ENCODE results near the gene RFPL1.

Gene RFPL1

GRCh38 chr22:29475550-29475949 is 37.2 kb downstream of the RFPL1 start:
- H3K4me2 ChIP-seq (ENCODE audit: low read depth, low read length, poor library complexity, severe bottlenecking): no peak overlapping the region
- no peak overlapping the region for H3K9ac ChIP-seq (ENCODE audit: low read depth, low read length, poor library complexity, severe bottlenecking)
- H3K9me3 ChIP-seq (ENCODE audit: insufficient read depth, low read depth, low read length): no peaks in the 10 kb centered on the region
- no peaks in the 10 kb centered on the region for H3F3A ChIP-seq (ENCODE audit: low read depth)
- no peaks in the 10 kb centered on the region for H3K36me3 ChIP-seq (ENCODE audit: insufficient read depth, low read length)
- no peaks in the 10 kb centered on the region for H3K9me2 ChIP-seq (replicated peaks; ENCODE audit: low read depth, low read length)
- no peaks in the 10 kb centered on the region for H4K20me1 ChIP-seq (ENCODE audit: insufficient read depth, low read length, poor library complexity, severe bottlenecking)
- no peaks in the 10 kb centered on the region for H3K4me1 ChIP-seq (ENCODE audit: insufficient read depth, low read length, poor library complexity, severe bottlenecking)
- TF ChIP-seq EZH2phosphoT487 (IDR thresholded peaks at IDR 0.05; ENCODE audit: borderline replicate concordance): no peak
- no peak for TF ChIP-seq CTCF (conservative IDR thresholded peaks at IDR 0.05; ENCODE audit: low read length)
- no peak overlapping the region for H2AFZ ChIP-seq (ENCODE audit: low read length)
- no peak overlapping the region for H3K4me3 ChIP-seq (ENCODE audit: low read length, poor library complexity, severe bottlenecking)
- no peaks in the 10 kb centered on the region for H3K79me2 ChIP-seq (ENCODE audit: insufficient read depth, low read length)
- no peaks in the 10 kb centered on the region for H3K27me3 ChIP-seq (ENCODE audit: insufficient read depth, low read length, poor library complexity, severe bottlenecking)

GRCh38 chr22:29476116-29476515 is 37.7 kb downstream of the RFPL1 start:
- no peaks in the 10 kb centered on the region for H3K9me3 ChIP-seq (ENCODE audit: insufficient read depth, low read depth, low read length)
- H3K4me3 ChIP-seq (ENCODE audit: low read length, poor library complexity, severe bottlenecking): no peak overlapping the region
- TF ChIP-seq EZH2phosphoT487 (IDR thresholded peaks at IDR 0.05; ENCODE audit: borderline replicate concordance): no peak
- no peak for TF ChIP-seq CTCF (conservative IDR thresholded peaks at IDR 0.05; ENCODE audit: low read length)
- H3F3A ChIP-seq (ENCODE audit: low read depth): no peaks in the 10 kb centered on the region
- H3K36me3 ChIP-seq (ENCODE audit: insufficient read depth, low read length): no peaks in the 10 kb centered on the region
- no peaks in the 10 kb centered on the region for H3K4me1 ChIP-seq (ENCODE audit: insufficient read depth, low read length, poor library complexity, severe bottlenecking)
- no peak overlapping the region for H3K9ac ChIP-seq (ENCODE audit: low read depth, low read length, poor library complexity, severe bottlenecking)
- no peak overlapping the region for H2AFZ ChIP-seq (ENCODE audit: low read length)
- H4K20me1 ChIP-seq (ENCODE audit: insufficient read depth, low read length, poor library complexity, severe bottlenecking): no peaks in the 10 kb centered on the region
- no peaks in the 10 kb centered on the region for H3K79me2 ChIP-seq (ENCODE audit: insufficient read depth, low read length)
- no peak overlapping the region for H3K4me2 ChIP-seq (ENCODE audit: low read depth, low read length, poor library complexity, severe bottlenecking)
- H3K9me2 ChIP-seq (replicated peaks; ENCODE audit: low read depth, low read length): no peaks in the 10 kb centered on the region
- H3K27me3 ChIP-seq (ENCODE audit: insufficient read depth, low read length, poor library complexity, severe bottlenecking): no peaks in the 10 kb centered on the region

GRCh38 chr22:29477723-29478318 is 39.4 kb downstream of the RFPL1 start:
- Histone ChIP-seq H3K4me3 (ENCODE audit: low read length, poor library complexity, severe bottlenecking) (no peak overlapping the region), H3K79me2 (ENCODE audit: insufficient read depth, low read length) (no peaks in the 10 kb centered on the region), H3K27me3 (ENCODE audit: insufficient read depth, low read length, poor library complexity, severe bottlenecking) (no peaks in the 10 kb centered on the region), H3F3A (ENCODE audit: low read depth) (no peaks in the 10 kb centered on the region), H4K20me1 (ENCODE audit: insufficient read depth, low read length, poor library complexity, severe bottlenecking) (no peaks in the 10 kb centered on the region), H3K9ac (ENCODE audit: low read depth, low read length, poor library complexity, severe bottlenecking) (no peak overlapping the region), H3K9me3 (ENCODE audit: insufficient read depth, low read depth, low read length) (no peaks in the 10 kb centered on the region), H3K36me3 (ENCODE audit: insufficient read depth, low read length) (no peaks in the 10 kb centered on the region), H3K4me2 (ENCODE audit: low read depth, low read length, poor library complexity, severe bottlenecking) (no peak overlapping the region), H3K4me1 (ENCODE audit: insufficient read depth, low read length, poor library complexity, severe bottlenecking) (no peaks in the 10 kb centered on the region), H3K9me2 (replicated peaks; ENCODE audit: low read depth, low read length) (no peaks in the 10 kb centered on the region), H2AFZ (ENCODE audit: low read length) (no peak overlapping the region)
- TF ChIP-seq CTCF (conservative IDR thresholded peaks at IDR 0.05; ENCODE audit: low read length) (no peak), EZH2phosphoT487 (IDR thresholded peaks at IDR 0.05; ENCODE audit: borderline replicate concordance) (no peak)
